Skin of body (tissue), 2 donors: ENCODE results near the gene PPOX. TPM values are rescaled to one million over a fixed set of nuclear protein-coding genes. Genes with fewer than 3 reads are reported as not detected.

ENCODE experiments used
- DNase-seq: peaks from one replicate; lab custom pipeline; 2025; lab: John Stamatoyannopoulos, UW
- total RNA-seq: library from RNA; depleted of rRNA; stranded (reverse); fragments of >200 nt; gene quantifications from one replicate; pipeline ENCODE4 v1.2.3, GENCODE V29; 2014

Gene PPOX
- 16.7 TPM for total RNA-seq

GRCh38 chr1:161165742-161166668, at the start of gene PPOX:
PPOX (plus strand) TSS chr1:161166426; CDS start chr1:161166848, 422 bp downstream.
- DNase-seq, result peak; percentile 98

DNA sequence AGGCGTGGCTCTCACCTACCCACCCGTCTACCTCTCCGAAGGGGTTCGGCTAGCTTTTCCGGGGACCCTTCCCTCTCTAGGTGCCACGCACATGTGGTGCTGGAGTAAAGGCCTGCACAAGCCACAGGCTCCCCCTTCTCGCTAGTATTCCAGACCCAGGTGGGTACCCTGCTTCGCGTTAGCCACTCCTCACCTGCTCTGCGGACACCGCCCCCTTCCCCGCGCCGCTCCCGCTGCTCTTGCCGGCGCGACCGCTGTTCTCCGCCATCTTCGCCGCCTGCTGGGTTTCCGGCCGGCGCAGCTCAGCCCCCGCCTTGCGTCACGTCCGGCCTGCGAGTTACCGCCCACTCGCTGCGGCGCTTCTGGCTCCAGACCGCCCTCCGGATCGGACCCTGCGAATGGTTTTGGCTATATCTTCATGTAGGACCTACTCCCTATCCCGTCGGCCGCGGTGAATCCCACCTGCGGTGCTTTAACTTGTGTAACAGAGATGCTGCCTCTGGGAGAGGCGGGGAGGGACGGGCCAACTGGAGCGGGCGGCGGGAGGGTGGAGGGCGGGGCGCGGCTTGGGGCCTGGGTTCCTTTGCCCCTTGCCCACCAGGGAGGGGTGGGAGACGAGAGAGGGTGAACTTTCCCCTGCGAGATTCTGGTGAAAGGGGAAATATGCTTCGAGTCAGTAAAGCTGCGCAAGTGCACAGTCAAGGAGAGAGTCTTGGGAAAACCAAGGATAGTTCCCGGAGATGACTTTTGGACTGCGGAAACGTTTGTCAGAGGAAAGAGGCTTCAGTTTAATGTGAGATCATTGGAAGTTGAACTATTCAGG, 48.3 kb upstream of the PPOX start, which contains the start of the genes NIT1 and PFDN2:
NIT1 (plus strand) TSS at position 347 of the 823 bp plus-strand sequence; CDS start at position 419, 72 bp downstream.
PFDN2 (minus strand) TSS at position 279 of the 823 bp plus-strand sequence; CDS start at position 268, 11 bp downstream.
- peak; percentile 85 for DNase-seq

GRCh38 chr1:161119092-161119903, 46.9 kb upstream of the PPOX start:
- DNase-seq, result peak; percentile 42

- no peak for DNase-seq
Observed at GRCh38 chr1:161121042-161121650, 45.1 kb upstream of the PPOX start.

DNA sequence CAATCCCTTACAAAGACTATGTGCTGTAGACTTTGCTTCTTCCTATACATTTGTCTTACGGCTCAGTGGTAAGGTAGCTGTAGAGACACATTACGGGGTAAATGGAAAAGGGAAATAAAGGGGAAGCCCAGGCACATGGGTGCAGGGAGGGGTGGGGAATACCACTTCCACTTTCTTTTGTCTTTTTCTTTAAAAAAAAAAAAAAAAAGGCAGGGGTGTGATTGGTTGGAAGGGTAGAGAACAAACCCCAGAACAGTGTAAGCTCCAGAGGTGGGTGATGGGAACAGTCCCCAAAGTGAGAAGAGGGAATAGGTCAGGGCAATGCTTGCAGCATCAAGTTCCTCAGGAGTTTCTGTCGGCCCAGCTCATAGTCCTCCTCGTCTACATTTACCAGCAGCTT, 44.4 kb upstream of the PPOX start:
- DNase-seq, result no peak

- no peak for DNase-seq
Observed at GRCh38 chr1:161122967-161123366, 43.3 kb upstream of the PPOX start.

DNA sequence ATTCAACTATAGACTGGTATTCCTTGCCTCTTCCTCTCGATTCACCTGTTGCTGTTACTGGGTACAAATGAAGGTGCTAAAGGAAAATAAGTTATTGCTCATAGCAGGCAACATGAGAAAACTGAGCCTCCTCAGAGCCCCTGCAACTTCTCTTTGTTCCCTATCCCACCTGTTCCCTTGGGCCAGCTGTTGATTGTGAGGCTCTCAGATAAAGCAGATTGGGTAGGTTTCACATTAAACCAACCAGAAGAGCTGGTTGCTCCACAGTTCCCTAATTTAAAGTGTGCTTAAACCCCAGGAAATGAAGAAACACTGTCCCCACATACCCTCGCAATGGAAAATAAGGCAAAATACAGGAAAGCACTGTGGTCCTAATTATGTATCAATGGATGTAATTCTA, 38.6 kb upstream of the PPOX start:
- no peak for DNase-seq

- DNase-seq, result no peak
Observed at GRCh38 chr1:161128591-161129420, 37.4 kb upstream of the PPOX start.

DNA sequence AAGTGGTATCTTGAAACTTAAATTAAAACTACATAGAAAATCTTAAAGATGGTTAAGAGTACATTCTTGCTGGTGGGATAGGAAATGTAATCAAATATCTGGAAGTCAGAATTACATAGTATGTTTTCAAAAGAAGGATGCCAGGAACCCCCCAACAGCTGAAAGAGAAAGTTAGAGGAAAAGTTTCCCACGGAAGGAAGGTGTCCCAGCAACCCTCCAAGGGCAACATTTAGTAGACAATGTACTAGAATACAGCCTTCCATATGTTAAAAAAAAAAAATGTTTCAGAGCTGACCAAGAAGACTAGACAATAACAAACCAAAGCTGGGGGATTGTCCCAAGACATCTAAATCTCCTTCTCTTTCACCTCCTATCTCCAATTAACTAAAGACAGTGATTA, 36.0 kb upstream of the PPOX start:
- no peak for DNase-seq

- no peak for DNase-seq
Observed at GRCh38 chr1:161131523-161132409, 34.5 kb upstream of the PPOX start.

GRCh38 chr1:161132410-161133219, 33.6 kb upstream of the PPOX start, which contains the start of gene DEDD:
DEDD (minus strand) TSS chr1:161132667; CDS start chr1:161124462, 8,205 bp downstream.
- DNase-seq, result peak; percentile 97

DNA sequence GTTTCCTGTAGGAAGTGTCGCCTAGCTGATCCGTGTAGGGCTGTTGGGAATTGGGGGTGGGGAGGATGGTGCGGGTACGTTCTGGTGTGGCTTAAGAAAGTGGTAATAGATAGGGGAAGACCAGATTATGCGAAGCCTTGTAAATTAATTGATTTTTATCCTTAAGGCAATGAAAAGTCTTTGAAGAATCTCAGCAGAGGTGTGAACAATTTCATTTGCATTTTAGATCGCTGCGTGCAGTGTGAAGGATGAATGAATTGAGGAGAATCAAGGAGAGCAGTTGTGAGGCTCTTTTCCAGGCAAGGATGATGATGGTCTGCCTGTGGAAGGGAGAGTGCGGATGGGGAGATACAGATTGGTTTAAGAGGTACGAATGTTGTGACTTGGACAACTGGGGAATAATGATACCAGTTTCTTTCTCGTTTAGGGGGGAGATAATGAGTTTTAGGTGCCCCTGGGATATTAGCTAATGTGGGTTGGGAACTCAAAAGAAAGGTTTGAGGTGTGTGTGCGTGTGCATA, 32.9 kb upstream of the PPOX start:
- no peak for DNase-seq

DNA sequence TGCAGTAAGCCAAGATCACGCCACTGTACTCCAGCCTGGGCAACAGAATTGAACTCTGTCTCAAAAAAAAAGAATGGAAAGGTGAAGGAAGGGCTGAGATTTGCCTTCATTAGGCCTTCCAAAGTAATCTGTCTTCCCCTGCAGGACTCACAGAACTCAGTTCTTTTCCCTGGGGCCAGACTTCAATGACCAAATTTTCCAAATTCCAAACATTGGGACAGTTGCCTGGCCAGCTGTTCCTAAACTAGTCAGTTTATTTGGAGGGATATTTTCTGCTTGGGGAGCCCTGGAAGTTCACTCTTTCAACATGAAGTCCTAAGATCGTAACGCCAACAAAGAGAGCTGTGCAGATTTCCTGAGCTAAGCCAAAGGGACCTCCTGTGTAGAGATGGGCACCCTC, 28.3 kb upstream of the PPOX start:
- no peak for DNase-seq

- no peak for DNase-seq
Observed at GRCh38 chr1:161138431-161138830, 27.8 kb upstream of the PPOX start.

DNA sequence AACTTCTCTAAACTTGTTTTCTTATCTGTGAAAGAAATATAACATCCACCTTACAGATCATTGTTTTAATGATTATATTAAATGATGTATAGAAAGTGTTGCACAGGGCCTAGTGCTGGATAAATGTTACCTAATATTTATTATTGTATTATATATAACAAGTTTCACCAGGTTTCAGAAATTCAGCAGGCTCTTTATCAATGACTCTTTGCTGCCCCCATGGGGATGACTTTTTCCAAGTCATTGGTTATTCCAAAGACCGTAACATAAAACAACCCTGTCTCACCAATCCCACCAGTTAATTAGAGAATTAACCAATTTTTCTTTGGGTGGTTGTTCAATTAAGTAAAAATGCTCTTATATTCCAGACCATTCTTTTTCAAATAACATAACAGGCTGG, 26.5 kb upstream of the PPOX start:
- peak; percentile 19 for DNase-seq

GRCh38 chr1:161140755-161141400, 25.3 kb upstream of the PPOX start:
- no peak for DNase-seq

DNA sequence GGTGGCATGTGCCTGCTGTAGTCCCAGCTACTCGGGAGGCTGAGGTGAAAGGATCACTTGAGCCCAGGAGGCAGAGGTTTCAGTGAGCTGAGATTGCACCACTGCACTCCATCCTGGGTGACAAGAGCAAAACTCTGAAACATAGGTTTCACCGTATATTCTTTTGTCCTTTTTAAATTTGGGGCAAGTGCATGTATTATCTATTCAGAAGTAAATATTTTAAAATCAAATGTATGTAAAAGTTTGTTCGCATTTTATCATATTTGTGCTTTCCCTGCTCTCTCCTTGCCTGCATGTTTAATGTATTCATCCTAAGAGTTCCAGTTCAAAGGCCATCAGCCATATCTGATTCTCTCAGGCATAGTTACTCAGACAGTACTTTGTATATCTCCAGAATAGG, 20.4 kb upstream of the PPOX start:
- DNase-seq, result no peak
